HepG2 (cell line): Measurements from ENCODE around the gene INTS15. TPM values are rescaled to one million over a fixed set of nuclear protein-coding genes. Genes with fewer than 3 reads are reported as not detected.
A peak's percentile ranks its signal among the peaks of the same experiment; 100 is the strongest.

ENCODE experiments used
- ARID2 ChIP-seq: sonication (generic); formaldehyde crosslinking; IDR thresholded peaks from 2 replicates; pipeline ENCODE4 v1.8.1; 2022; ENCODE audit warnings: mild to moderate bottlenecking, missing genetic modification reagents, borderline replicate concordance
- ARNT2 ChIP-seq: sonication (generic); formaldehyde crosslinking; IDR thresholded peaks from 2 replicates; pipeline ENCODE4 v1.8.0; 2022; ENCODE audit warnings: mild to moderate bottlenecking, low read depth, missing genetic modification reagents, moderate library complexity
- GABPB1 ChIP-seq: IDR thresholded peaks from 2 replicates; pipeline ENCODE4 v1.6.1; 2016; ENCODE audit warnings: mild to moderate bottlenecking, missing genetic modification reagents, moderate library complexity, missing compliant biosample characterization
- MNT ChIP-seq: fragments of 450-650 bp; IDR thresholded peaks from 2 replicates; pipeline ENCODE4 v1.6.1; 2016
- POGK ChIP-seq: sonication (generic); formaldehyde crosslinking; conservative IDR thresholded peaks from 2 replicates; pipeline ENCODE4 v1.8.0; 2022; ENCODE audit warnings: mild to moderate bottlenecking, moderate library complexity, missing genetic modification reagents
- PPARG ChIP-seq: conservative IDR thresholded peaks from 2 replicates; pipeline ENCODE4 v1.6.1; 2016; ENCODE audit warnings: missing biosample characterization, missing genetic modification reagents
- SALL2 ChIP-seq: sonication (generic); formaldehyde crosslinking; IDR thresholded peaks from 2 replicates; pipeline ENCODE4 v1.8.1; 2023; ENCODE audit warnings: mild to moderate bottlenecking, missing genetic modification reagents, inconsistent platforms
- TFDP1 ChIP-seq: IDR thresholded peaks from 2 replicates; pipeline ENCODE4 v1.6.1; 2016; ENCODE audit warnings: missing compliant biosample characterization, missing genetic modification reagents, borderline replicate concordance
- TRIM22 ChIP-seq: fragments of 450-650 bp; IDR thresholded peaks from 2 replicates; pipeline ENCODE4 v1.6.1; 2017
- UBTF ChIP-seq: sonication (generic); formaldehyde crosslinking; IDR thresholded peaks from 2 replicates; pipeline ENCODE4 v1.4.0; 2020; ENCODE audit warnings: mild to moderate bottlenecking, missing genetic modification reagents
- USF2 ChIP-seq, 2 experiments: sonication (generic) in 1 of 2; formaldehyde crosslinking in 1 of 2; IDR thresholded peaks; 2 replicates each; pipeline versions ENCODE4 v1.5.1 to v1.6.1; 2011 to 2020; ENCODE audit warnings: borderline replicate concordance in 1 of 2, low read depth in 1 of 2, low read length in 1 of 2, mild to moderate bottlenecking in 1 of 2, missing genetic modification reagents in 1 of 2, moderate library complexity in 1 of 2
- ZNF230 ChIP-seq: sonication (generic); formaldehyde crosslinking; IDR thresholded peaks from 2 replicates; pipeline ENCODE4 v1.4.0; 2020; ENCODE audit warnings: mild to moderate bottlenecking, missing genetic modification reagents
- ZNF251 ChIP-seq: sonication (generic); formaldehyde crosslinking; IDR thresholded peaks from 2 replicates; pipeline ENCODE4 v1.9.0; 2021; ENCODE audit warnings: mild to moderate bottlenecking, missing genetic modification reagents
- ZNF484 ChIP-seq: sonication (generic); formaldehyde crosslinking; IDR thresholded peaks from 2 replicates; pipeline ENCODE4 v1.5.1; 2020; ENCODE audit warnings: mild to moderate bottlenecking, low read depth, missing genetic modification reagents, borderline replicate concordance
- ZNF740 ChIP-seq: sonication (generic); formaldehyde crosslinking; IDR thresholded peaks from 2 replicates; pipeline ENCODE4 v1.4.0; 2020; ENCODE audit warnings: missing genetic modification reagents
- polyA plus RNA-seq, 8 experiments: library from polyadenylated mRNA; depleted of rRNA in 3 of 8; stranded (reverse) in 7 of 8; unstranded in 1 of 8; fragments of >200 nt; fragmentation: Illumina TruSeq in 4 of 8; extraction: Trizol in 4 of 8; gene quantifications; 2 replicates each; pipeline versions ENCODE4 v1.2.1 to v1.2.3, GENCODE V29; 2011 to 2016; ENCODE audit warnings: low read depth in 4 of 8, missing spikeins in 1 of 8, mixed read lengths in 1 of 8; ENCODE audit not compliant: insufficient read depth in 1 of 8
- total RNA-seq, 5 experiments: library from RNA; depleted of rRNA; stranded (reverse); fragments of >200 nt; fragmentation: Illumina TruSeq; extraction: Trizol; gene quantifications; 2 replicates each; pipeline ENCODE4 v1.2.3, GENCODE V29; 2016; ENCODE audit warnings: low read depth in 1 of 5

Gene INTS15
- total and polyA plus RNA-seq, 2 of the 13 experiments (the other 11 are each of a cell fraction or from before 2014, with no cell fraction given) = 16.3 to 25.7 TPM

GRCh38 chr7:6636741-6637543, 47.1 kb downstream of the INTS15 start, which contains the start of gene ZNF316 (continued):
- peak; percentile 47; the same call in 1 of the 2 replicates for TF ChIP-seq TFDP1 (CRISPR knock-in tag)
- no peak for TF ChIP-seq MNT
- peak; percentile 55; the same call in 1 of the 2 replicates for TF ChIP-seq POGK (CRISPR knock-in tag)
- no peak for TF ChIP-seq ZNF251 (CRISPR knock-in tag)
- no peak for TF ChIP-seq USF2 (IDR thresholded peaks at IDR 0.05; ENCODE audit: low read depth, low read length)
- TF ChIP-seq USF2 (CRISPR knock-in tag; IDR thresholded peaks at IDR 0.05; ENCODE audit: borderline replicate concordance) = no peak
- peak; percentile 30; the same call in 1 of the 2 replicates for TF ChIP-seq ARNT2 (CRISPR knock-in tag)
- TF ChIP-seq ZNF740 (CRISPR knock-in tag) = no peak
- TF ChIP-seq ARID2 (CRISPR knock-in tag) = no peak
- TF ChIP-seq SALL2 (CRISPR knock-in tag) = peak; percentile 56
- TF ChIP-seq ZNF484 (CRISPR knock-in tag) = no peak
- no peak for TF ChIP-seq PPARG (CRISPR knock-in tag)
- TF ChIP-seq GABPB1 (CRISPR knock-in tag) = peak; percentile 86
- TF ChIP-seq TRIM22 = no peak
- TF ChIP-seq UBTF = no peak
- 0 out of 2 replicates have a peak, but pooled peaks have one; percentile 49 for TF ChIP-seq ZNF230 (CRISPR knock-in tag)
